Liver (tissue), 9 donors: Measurements from ENCODE around the gene KIAA0825. TPM values are rescaled to one million over a fixed set of nuclear protein-coding genes. Genes with fewer than 3 reads are reported as not detected.

ENCODE experiments used
- DNase-seq: peaks from one replicate; pipeline ENCODE4 v3.0.0-alpha.2; 2017; ENCODE audit warnings: low spot score
- H3K27ac ChIP-seq, 2 donors: one replicate each; pipeline ENCODE4 v1.7.0; 2013; ENCODE audit warnings: inconsistent platforms in 2 of 2, low read length in 2 of 2, control low read depth in 1 of 2, low read depth in 1 of 2, mild to moderate bottlenecking in 1 of 2
- H3K27me3 ChIP-seq, 4 donors: one replicate each; pipeline versions ENCODE4 v1.6.1 to v1.7.0; 2013; ENCODE audit warnings: low read length in 3 of 4, inconsistent platforms in 1 of 4, mild to moderate bottlenecking in 1 of 4, moderate library complexity in 1 of 4; ENCODE audit not compliant: control insufficient read depth in 4 of 4, insufficient read depth in 4 of 4
- H3K36me3 ChIP-seq, 4 donors: one replicate each; pipeline versions ENCODE4 v1.6.1 to v1.7.0; 2013; ENCODE audit warnings: low read length in 3 of 4, mild to moderate bottlenecking in 3 of 4, low read depth in 1 of 4, moderate library complexity in 1 of 4; ENCODE audit not compliant: control insufficient read depth in 4 of 4, insufficient read depth in 3 of 4
- H3K4me1 ChIP-seq, 4 donors: one replicate each; pipeline versions ENCODE4 v1.6.1 to v1.7.0; 2013; ENCODE audit warnings: low read length in 3 of 4, mild to moderate bottlenecking in 3 of 4, moderate library complexity in 1 of 4; ENCODE audit not compliant: control insufficient read depth in 4 of 4, insufficient read depth in 4 of 4
- H3K4me3 ChIP-seq, 3 donors: one replicate each; pipeline versions ENCODE4 v1.6.1 to v1.7.0; 2013; ENCODE audit warnings: low read length in 3 of 3, control low read depth in 1 of 3, low read depth in 1 of 3, mild to moderate bottlenecking in 1 of 3
- H3K9ac ChIP-seq, 2 donors: one replicate each; pipeline ENCODE4 v1.7.0; 2013; ENCODE audit warnings: low read length in 2 of 2, mild to moderate bottlenecking in 2 of 2, moderate library complexity in 2 of 2, control low read depth in 1 of 2, low read depth in 1 of 2
- H3K9me3 ChIP-seq, 4 donors: one replicate each; pipeline versions ENCODE4 v1.6.1 to v1.7.0; 2013; ENCODE audit warnings: low read length in 3 of 4; ENCODE audit not compliant: control insufficient read depth in 4 of 4
- CTCF ChIP-seq: fragments of 150-350 bp; IDR thresholded peaks from 2 replicates; pipeline ENCODE4 v1.5.1; 2017; ENCODE audit warnings: improper control_type of control experiment, low read depth, low read length; ENCODE audit not compliant: missing input control
- EGR1 ChIP-seq, 2 donors: IDR thresholded peaks; 2 replicates each; pipeline ENCODE4 v1.6.1; 2016 to 2018; ENCODE audit warnings: antibody characterized with exemption in 2 of 2, low read depth in 2 of 2
- FOXA1 ChIP-seq: IDR thresholded peaks from 2 replicates; pipeline ENCODE4 v1.6.1; 2016; ENCODE audit warnings: antibody characterized with exemption
- FOXA2 ChIP-seq: IDR thresholded peaks from 2 replicates; pipeline ENCODE4 v1.6.1; 2016; ENCODE audit warnings: antibody characterized with exemption
- GABPA ChIP-seq, 2 donors: IDR thresholded peaks in 1 of 2; conservative IDR thresholded peaks in 1 of 2; 2 replicates each; pipeline ENCODE4 v1.6.1; 2016; ENCODE audit warnings: antibody characterized with exemption in 2 of 2, mild to moderate bottlenecking in 1 of 2, moderate library complexity in 1 of 2
- HNF4A ChIP-seq, 2 donors: conservative IDR thresholded peaks; 2 replicates each; pipeline ENCODE4 v1.6.1; 2016; ENCODE audit warnings: antibody characterized with exemption in 2 of 2, mild to moderate bottlenecking in 2 of 2
- HNF4G ChIP-seq: IDR thresholded peaks from 2 replicates; pipeline ENCODE4 v1.6.1; 2016; ENCODE audit warnings: antibody characterized with exemption
- JUND ChIP-seq, 2 donors: IDR thresholded peaks; 2 replicates each; pipeline ENCODE4 v1.6.1; 2016; ENCODE audit warnings: antibody characterized with exemption in 2 of 2
- MAX ChIP-seq: IDR thresholded peaks from 2 replicates; pipeline ENCODE4 v1.6.1; 2016; ENCODE audit warnings: antibody characterized with exemption
- RAD21 ChIP-seq, 2 donors: IDR thresholded peaks; 2 replicates each; pipeline ENCODE4 v1.6.1; 2016; ENCODE audit warnings: antibody characterized with exemption in 2 of 2, mild to moderate bottlenecking in 2 of 2
- RXRA ChIP-seq, 2 donors: IDR thresholded peaks; 2 replicates each; pipeline ENCODE4 v1.6.1; 2017 to 2018; ENCODE audit warnings: antibody characterized with exemption in 2 of 2, mild to moderate bottlenecking in 1 of 2
- SP1 ChIP-seq: IDR thresholded peaks from 2 replicates; pipeline ENCODE4 v1.6.1; 2018; ENCODE audit warnings: antibody characterized with exemption, mild to moderate bottlenecking
- TAF1 ChIP-seq: conservative IDR thresholded peaks from 2 replicates; pipeline ENCODE4 v1.6.1; 2016; ENCODE audit warnings: antibody characterized with exemption, mild to moderate bottlenecking
- YY1 ChIP-seq: IDR thresholded peaks from 2 replicates; pipeline ENCODE4 v1.6.1; 2016; ENCODE audit warnings: antibody characterized with exemption, mild to moderate bottlenecking
- ZBTB33 ChIP-seq: IDR thresholded peaks from 2 replicates; pipeline ENCODE4 v1.6.1; 2016; ENCODE audit warnings: antibody characterized with exemption
- WGBS: extraction: QIAGEN DNeasy Blood & Tissue Kit; methylation state at CpG from one replicate; pipeline ENCODE4 v1.1.7; 2013; 5-methylcytosine and 5-hydroxymethylcytosine counted together
- polyA plus RNA-seq, 2 donors: library from polyadenylated mRNA; stranded (reverse) in 1 of 2; unstranded in 1 of 2; fragments of 200-250 nt in 1 of 2; fragments of >200 nt in 1 of 2; fragmentation: Nextera tagmentation in 1 of 2; extraction: Ambion mirVana in 1 of 2; gene quantifications; one replicate each; pipeline versions ENCODE4 v1.2.1 to v1.2.3, GENCODE V29; 2013 to 2015
- total RNA-seq, 2 donors: library from RNA; depleted of rRNA; stranded (reverse); fragments of >200 nt; gene quantifications; one replicate each; pipeline ENCODE4 v1.2.3, GENCODE V29; 2014
- TF ChIP-seq, protein P1 (sequence below): IDR thresholded peaks from 2 replicates; pipeline ENCODE4 v1.6.1; 2016; ENCODE audit warnings: antibody characterized with exemption, mild to moderate bottlenecking
- TF ChIP-seq, protein P2 (sequence below): IDR thresholded peaks from 2 replicates; pipeline ENCODE4 v1.6.1; 2016; ENCODE audit warnings: antibody characterized with exemption
- donor health status: healthy.
- donor health status: healthy.
- donor health status: healthy.
- donor health status: healthy.
- donor health status: healthy.

The KIAA0825 gene
- total and polyA plus RNA-seq, 4 donors, result 0.25 to 3.2 (median 1.2) TPM

GRCh38 chr5:94209774-94210355 lies 408.5 kb downstream of the KIAA0825 start (continued):
- TF ChIP-seq ZBTB33, result no peak
- no peak for TF ChIP-seq RAD21 (IDR thresholded peaks at IDR 0.05)
- TF ChIP-seq JUND (IDR thresholded peaks at IDR 0.05), result no peak
- no peak for TF ChIP-seq EGR1 (IDR thresholded peaks at IDR 0.05; ENCODE audit: low read depth in 2 of 2)
- TF ChIP-seq FOXA2, result no peak
- no peak for TF ChIP-seq YY1
- TF ChIP-seq SP1, result no peak
- no peak for TF ChIP-seq FOXA1
- TF ChIP-seq HNF4A (conservative IDR thresholded peaks at IDR 0.05), result no peak

- Histone ChIP-seq H3K4me3 (no peak overlapping the region), H3K4me1 (no peaks in the 10 kb centered on the region), H3K9me3 (no peaks in the 10 kb centered on the region), H3K27ac (no peak overlapping the region), H3K36me3 (no peaks in the 10 kb centered on the region), H3K9ac (no peak overlapping the region), H3K27me3 (no peaks in the 10 kb centered on the region)
- DNase-seq, result no peak
- 95% methylated on average over 3 of the region's 3 CpGs for WGBS
- TF ChIP-seq FOXA2 (no peak), JUND (IDR thresholded peaks at IDR 0.05) (no peak), HNF4G (no peak), RAD21 (IDR thresholded peaks at IDR 0.05) (no peak), CTCF (no peak), YY1 (no peak), MAX (no peak), TAF1 (no peak), GABPA (IDR thresholded peaks at IDR 0.05 in 1 of 2, conservative IDR thresholded peaks at IDR 0.05 in 1 of 2) (no peak), RXRA (IDR thresholded peaks at IDR 0.05) (no peak)
- TF ChIP-seq, protein P1, sequence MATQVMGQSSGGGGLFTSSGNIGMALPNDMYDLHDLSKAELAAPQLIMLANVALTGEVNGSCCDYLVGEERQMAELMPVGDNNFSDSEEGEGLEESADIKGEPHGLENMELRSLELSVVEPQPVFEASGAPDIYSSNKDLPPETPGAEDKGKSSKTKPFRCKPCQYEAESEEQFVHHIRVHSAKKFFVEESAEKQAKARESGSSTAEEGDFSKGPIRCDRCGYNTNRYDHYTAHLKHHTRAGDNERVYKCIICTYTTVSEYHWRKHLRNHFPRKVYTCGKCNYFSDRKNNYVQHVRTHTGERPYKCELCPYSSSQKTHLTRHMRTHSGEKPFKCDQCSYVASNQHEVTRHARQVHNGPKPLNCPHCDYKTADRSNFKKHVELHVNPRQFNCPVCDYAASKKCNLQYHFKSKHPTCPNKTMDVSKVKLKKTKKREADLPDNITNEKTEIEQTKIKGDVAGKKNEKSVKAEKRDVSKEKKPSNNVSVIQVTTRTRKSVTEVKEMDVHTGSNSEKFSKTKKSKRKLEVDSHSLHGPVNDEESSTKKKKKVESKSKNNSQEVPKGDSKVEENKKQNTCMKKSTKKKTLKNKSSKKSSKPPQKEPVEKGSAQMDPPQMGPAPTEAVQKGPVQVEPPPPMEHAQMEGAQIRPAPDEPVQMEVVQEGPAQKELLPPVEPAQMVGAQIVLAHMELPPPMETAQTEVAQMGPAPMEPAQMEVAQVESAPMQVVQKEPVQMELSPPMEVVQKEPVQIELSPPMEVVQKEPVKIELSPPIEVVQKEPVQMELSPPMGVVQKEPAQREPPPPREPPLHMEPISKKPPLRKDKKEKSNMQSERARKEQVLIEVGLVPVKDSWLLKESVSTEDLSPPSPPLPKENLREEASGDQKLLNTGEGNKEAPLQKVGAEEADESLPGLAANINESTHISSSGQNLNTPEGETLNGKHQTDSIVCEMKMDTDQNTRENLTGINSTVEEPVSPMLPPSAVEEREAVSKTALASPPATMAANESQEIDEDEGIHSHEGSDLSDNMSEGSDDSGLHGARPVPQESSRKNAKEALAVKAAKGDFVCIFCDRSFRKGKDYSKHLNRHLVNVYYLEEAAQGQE, result no peak
- TF ChIP-seq, protein P2, sequence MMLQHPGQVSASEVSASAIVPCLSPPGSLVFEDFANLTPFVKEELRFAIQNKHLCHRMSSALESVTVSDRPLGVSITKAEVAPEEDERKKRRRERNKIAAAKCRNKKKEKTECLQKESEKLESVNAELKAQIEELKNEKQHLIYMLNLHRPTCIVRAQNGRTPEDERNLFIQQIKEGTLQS, result no peak
These were observed 409.1 kb downstream of the KIAA0825 start for GRCh38 chr5:94209272-94209671.
